D721Med (cell line): ENCODE results near the gene RPP25L.

Experiments
- DNase-seq: peaks from one replicate; pipeline ENCODE4 v3.0.0; 2011; ENCODE audit warnings: low spot score; ENCODE audit not compliant: insufficient read length
- FAIRE-seq: peaks from 2 replicates; lab custom pipeline; 2011; peaks lifted over from hg19 to GRCh38; lab: Jason Lieb, UNC
- TF ChIP-seq, protein P1 (sequence below): IDR thresholded peaks from 2 replicates; pipeline ENCODE4 v1.5.1; 2012; ENCODE audit warnings: mild to moderate bottlenecking, control low read depth; ENCODE audit not compliant: insufficient read depth; ENCODE audit errors: missing control alignments

The RPP25L gene

DNA sequence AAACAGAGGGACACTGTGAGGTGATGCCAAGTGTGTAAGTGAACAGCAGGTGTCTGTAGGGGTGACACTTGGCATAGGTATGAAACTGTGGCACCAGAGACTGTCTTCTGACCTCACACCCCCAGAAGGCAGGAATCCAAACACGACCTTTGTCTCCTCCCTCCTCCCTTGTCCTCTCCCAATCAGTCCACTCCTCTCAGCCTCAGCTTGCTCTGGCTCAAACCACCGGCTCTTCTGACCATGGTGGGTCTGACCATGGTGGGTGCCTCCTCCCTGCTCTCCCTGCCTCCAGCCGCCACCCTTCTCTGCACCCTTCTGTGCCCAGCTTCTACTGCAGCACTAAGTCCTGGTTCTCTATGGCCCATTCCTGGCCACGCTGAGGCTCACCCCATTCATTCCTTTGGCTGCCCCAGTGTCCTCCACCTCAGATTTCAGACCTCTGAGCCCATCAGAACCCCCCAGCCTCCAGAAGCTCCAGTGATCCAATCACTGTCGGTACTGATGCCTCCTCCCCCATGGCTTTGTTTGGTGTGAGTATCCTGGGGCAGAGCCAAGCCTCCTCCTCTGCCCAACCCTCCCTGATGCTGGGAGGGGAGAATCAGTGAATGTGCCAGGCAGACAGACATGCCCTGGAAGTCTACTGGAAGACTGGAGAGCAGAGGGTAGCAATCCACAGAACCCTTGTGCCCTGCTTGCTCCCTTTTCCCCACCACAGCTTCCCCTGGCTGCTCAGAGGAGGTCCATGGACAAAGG, 18.7 kb upstream of the RPP25L start:
- no peak for FAIRE-seq

DNA sequence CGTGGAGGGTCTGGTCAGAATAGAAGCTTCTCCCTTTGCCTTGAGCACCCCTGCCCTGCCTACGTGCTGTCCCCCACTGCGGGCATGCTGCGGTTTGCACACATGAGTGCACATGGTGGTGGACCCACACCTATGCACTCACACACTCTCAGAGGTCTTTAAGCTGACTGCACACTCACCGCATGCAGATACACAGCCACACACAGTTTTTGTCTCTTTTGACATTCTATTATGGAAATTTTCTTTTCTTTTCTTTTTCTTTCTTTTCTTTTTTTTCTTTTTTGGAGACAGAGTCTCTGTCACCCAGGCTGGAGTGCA, 17.6 kb upstream of the RPP25L start:
- TF ChIP-seq, protein P1, sequence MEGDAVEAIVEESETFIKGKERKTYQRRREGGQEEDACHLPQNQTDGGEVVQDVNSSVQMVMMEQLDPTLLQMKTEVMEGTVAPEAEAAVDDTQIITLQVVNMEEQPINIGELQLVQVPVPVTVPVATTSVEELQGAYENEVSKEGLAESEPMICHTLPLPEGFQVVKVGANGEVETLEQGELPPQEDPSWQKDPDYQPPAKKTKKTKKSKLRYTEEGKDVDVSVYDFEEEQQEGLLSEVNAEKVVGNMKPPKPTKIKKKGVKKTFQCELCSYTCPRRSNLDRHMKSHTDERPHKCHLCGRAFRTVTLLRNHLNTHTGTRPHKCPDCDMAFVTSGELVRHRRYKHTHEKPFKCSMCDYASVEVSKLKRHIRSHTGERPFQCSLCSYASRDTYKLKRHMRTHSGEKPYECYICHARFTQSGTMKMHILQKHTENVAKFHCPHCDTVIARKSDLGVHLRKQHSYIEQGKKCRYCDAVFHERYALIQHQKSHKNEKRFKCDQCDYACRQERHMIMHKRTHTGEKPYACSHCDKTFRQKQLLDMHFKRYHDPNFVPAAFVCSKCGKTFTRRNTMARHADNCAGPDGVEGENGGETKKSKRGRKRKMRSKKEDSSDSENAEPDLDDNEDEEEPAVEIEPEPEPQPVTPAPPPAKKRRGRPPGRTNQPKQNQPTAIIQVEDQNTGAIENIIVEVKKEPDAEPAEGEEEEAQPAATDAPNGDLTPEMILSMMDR: no peak
- FAIRE-seq: no peak
- no peak for DNase-seq

More for the DNA sequence above, 18.7 kb upstream of the RPP25L start:
- TF ChIP-seq, protein P1: no peak
- no peak for DNase-seq

DNA sequence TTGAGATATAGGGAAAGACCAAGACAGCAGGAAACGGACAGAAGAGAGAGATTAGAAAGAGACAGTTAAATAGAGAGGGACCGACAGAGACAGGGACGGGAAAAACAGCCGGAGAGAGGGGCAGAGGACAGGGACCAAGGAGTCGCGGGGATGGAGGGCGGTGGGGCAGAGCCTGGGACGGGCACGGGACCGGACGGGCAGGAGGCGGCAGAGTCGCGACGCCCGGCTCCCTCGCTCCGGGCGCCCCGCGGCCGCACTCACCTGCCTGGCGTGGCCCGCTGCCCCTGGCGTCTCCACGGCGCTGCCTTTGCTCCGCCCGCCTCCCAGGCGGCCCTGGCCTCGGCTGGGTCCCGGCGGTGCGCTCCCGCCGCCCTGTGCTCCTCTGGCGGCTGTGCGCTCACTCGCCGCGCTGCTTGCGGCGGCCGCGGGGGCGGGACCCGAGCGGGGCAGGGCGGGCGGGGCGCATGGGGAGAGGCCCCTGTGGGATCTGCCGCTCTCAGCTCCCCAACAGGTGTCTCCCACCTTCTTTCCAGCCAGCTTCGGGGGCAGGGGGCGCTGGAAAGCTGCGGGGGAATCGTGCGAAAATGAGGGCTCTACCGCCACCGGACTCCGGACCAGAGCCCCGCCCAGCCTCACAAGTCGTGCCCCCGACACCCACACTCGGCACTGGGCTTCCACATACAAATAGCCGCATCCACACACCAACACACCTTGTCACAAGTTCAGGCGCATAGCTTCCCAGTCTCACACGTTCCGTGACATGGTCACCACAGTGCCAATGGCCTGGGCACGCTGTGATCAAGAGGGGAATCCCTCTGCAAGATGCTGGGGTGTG, 17.0 kb upstream of the RPP25L start, which contains the start of gene ARID3C:
TSS of gene ARID3C (minus strand) at position 411 of the 835 bp plus-strand sequence. CDS start 1,052 bp downstream, outside the sequence.
- TF ChIP-seq, protein P1: no peak
- FAIRE-seq (no peak), DNase-seq (no peak)

DNA sequence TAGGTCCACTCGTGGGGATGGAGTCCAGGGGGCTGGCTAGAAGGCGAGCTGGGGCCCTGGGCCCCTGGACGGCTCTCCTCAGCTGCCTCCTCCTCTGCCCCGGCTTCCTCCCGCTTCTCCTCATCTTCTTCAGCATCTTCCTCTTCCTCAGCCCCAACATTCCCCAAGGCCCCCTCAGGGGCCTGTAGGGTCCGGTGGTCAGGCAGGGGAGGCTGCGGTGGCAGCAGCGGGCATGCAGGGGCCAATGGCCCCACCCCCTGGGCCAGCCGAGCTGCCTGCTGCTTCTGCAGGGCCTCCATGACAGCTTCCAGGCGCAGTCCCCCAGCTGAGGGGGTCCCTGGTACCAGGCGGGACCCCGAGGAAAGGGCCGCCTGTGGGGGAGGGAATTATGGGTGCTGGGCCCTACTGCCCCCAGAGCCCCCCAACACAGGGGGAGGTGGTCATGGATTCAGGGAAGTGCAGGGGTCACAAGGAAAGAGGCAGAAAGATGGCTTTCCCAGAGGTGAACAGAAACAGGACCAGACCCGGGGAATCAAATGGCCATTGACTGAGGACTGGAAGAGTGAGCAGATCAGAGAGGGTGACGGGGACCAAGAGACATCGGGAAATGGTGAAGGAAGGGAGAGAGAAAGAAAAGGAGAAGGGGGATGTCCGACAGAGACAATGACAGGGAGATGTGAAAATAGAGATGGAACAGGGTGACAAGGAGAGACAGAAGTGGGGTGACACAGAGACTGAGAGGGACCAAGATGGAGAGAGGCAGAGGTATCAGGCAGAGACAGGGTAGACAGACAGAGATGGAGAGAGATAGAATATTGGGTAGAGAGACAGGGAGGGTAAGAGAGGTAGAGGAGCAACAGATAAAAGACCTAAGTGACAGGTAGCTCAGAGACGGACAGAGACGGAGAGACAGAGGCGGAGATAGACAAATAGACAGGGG, 16.1 kb upstream of the RPP25L start:
- no peak for FAIRE-seq
- TF ChIP-seq, protein P1: no peak
- no peak for DNase-seq

DNA sequence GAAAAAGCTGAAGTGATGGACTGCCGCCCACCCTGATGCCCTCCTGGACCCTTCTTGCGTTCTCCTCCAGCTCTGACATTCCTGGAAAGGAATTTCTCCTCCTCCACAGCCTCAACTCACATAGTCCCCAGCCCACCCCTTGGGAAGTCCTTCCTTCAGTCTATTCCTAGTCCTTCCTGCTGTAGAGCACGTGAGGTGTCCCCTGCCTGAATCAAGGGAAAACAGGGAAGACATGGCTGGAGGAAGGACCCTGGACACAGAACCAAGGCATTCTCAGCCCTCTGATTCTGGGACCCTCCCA, 13.2 kb upstream of the RPP25L start:
- DNase-seq: no peak
- TF ChIP-seq, protein P1: no peak
- no peak for FAIRE-seq

DNA sequence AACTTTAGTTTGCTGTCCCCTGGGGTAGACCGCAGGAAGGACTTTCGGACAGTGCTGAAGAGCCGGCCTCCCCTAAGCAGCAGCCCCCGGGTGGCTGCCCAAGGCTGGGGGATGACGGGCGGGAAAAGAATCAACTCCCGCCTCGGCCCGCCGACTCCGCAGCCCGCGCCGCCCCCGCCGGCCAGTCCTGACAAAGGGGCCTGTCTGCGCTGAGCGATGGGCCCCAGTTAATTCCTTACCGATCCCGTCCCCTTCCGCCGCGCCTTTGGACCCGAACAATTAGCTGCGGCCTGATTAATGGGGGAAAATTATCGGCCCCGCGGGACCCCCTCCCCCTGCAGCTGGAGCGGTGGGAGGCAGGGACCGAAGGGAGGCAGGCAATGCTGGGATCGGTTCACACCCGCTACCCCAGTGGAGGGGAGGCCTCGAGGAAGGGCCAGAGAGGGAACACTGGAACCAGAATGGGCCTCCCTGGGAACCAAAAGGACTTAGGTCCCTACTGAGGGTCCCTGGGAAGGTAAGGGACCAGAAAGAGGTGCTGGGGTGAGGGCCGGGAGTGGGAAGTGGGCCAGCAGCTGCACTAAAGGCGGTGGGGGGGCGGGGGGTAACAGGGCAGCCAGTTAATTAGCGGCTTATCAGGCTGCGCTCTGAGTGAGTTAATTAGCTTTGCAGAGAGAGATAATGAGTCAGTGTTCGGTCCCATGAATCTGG, 12.7 kb upstream of the RPP25L start:
- no peak for FAIRE-seq
- DNase-seq: no peak
- TF ChIP-seq, protein P1: no peak
